Measurements from ENCODE around the gene ZNF134.

ZNF134 gene

GRCh38 chr19:57613941-57614743, at the start of gene ZNF134:
Gene ZNF134, plus strand, starts transcription at chr19:57614242. Its CDS starts 5,227 bp downstream, at chr19:57619469.
- Histone ChIP-seq H3K27me3 (ENCODE audit: insufficient read depth, poor library complexity, severe bottlenecking) (no peaks in the 10 kb centered on the region), H3K4me3 (ENCODE audit: severe bottlenecking) (peak within 1 kb of the TSS; percentile 70), H3K4me1 (ENCODE audit: insufficient read depth, poor library complexity, severe bottlenecking) (no peaks in the 10 kb centered on the region), H3K27ac (ENCODE audit: poor library complexity, severe bottlenecking) (peak within 1 kb of the TSS; percentile 38), H3K36me3 (ENCODE audit: low read depth) (peaks cover 38% of the 10 kb centered on the region), H3K9me3 (ENCODE audit: severe bottlenecking) (peaks cover 29% of the 10 kb centered on the region)
- TF ChIP-seq CTCF (IDR thresholded peaks at IDR 0.05; ENCODE audit: poor library complexity, severe bottlenecking) = no peak
- peak; percentile 88 for DNase-seq (ENCODE audit: low spot score)
- ATAC-seq (ENCODE audit: low read depth) = peak; percentile 98

- no peak for ATAC-seq (ENCODE audit: low read depth)
Measured at GRCh38 chr19:57566396-57567265, 47.4 kb upstream of the ZNF134 start.

GRCh38 chr19:57570707-57571106, 43.3 kb upstream of the ZNF134 start:
- DNase-seq (ENCODE audit: low spot score) (no peak), ATAC-seq (ENCODE audit: low read depth) (no peak)
- Histone ChIP-seq H3K9me3 (ENCODE audit: severe bottlenecking) (peaks cover 54% of the 10 kb centered on the region), H3K36me3 (ENCODE audit: low read depth) (peaks cover 38% of the 10 kb centered on the region), H3K4me3 (ENCODE audit: severe bottlenecking) (no peak overlapping the region), H3K4me1 (ENCODE audit: insufficient read depth, poor library complexity, severe bottlenecking) (no peaks in the 10 kb centered on the region), H3K27ac (ENCODE audit: poor library complexity, severe bottlenecking) (no peak overlapping the region), H3K27me3 (ENCODE audit: insufficient read depth, poor library complexity, severe bottlenecking) (no peaks in the 10 kb centered on the region)
- TF ChIP-seq CTCF (IDR thresholded peaks at IDR 0.05; ENCODE audit: poor library complexity, severe bottlenecking) = no peak

More at GRCh38 chr19:57566396-57567265, 47.4 kb upstream of the ZNF134 start:
- DNase-seq (ENCODE audit: low spot score) = no peak
- TF ChIP-seq CTCF (IDR thresholded peaks at IDR 0.05; ENCODE audit: poor library complexity, severe bottlenecking) = no peak
- no peak overlapping the region for H3K4me3 ChIP-seq (ENCODE audit: severe bottlenecking)
- H3K27me3 ChIP-seq (ENCODE audit: insufficient read depth, poor library complexity, severe bottlenecking) = no peaks in the 10 kb centered on the region
- H3K4me1 ChIP-seq (ENCODE audit: insufficient read depth, poor library complexity, severe bottlenecking) = no peaks in the 10 kb centered on the region
- H3K9me3 ChIP-seq (ENCODE audit: severe bottlenecking) = peaks cover 42% of the 10 kb centered on the region
- H3K36me3 ChIP-seq (ENCODE audit: low read depth) = no peaks in the 10 kb centered on the region
- H3K27ac ChIP-seq (ENCODE audit: poor library complexity, severe bottlenecking) = no peak overlapping the region

GRCh38 chr19:57572415-57572947, 41.6 kb upstream of the ZNF134 start:
- H3K4me3 ChIP-seq (ENCODE audit: severe bottlenecking) = no peak overlapping the region
- ATAC-seq (ENCODE audit: low read depth) (no peak), DNase-seq (ENCODE audit: low spot score) (no peak)
- peaks cover 42% of the 10 kb centered on the region for H3K9me3 ChIP-seq (ENCODE audit: severe bottlenecking)
- H3K27me3 ChIP-seq (ENCODE audit: insufficient read depth, poor library complexity, severe bottlenecking) = no peaks in the 10 kb centered on the region
- TF ChIP-seq CTCF (IDR thresholded peaks at IDR 0.05; ENCODE audit: poor library complexity, severe bottlenecking) = no peak
- H3K4me1 ChIP-seq (ENCODE audit: insufficient read depth, poor library complexity, severe bottlenecking) = no peaks in the 10 kb centered on the region
- no peak overlapping the region for H3K27ac ChIP-seq (ENCODE audit: poor library complexity, severe bottlenecking)
- H3K36me3 ChIP-seq (ENCODE audit: low read depth) = peaks cover 52% of the 10 kb centered on the region

Measured in RWPE2 (cell line).